AG04449 (cell line): Measurements from ENCODE around the gene CDC42SE2.
"Not testable (repeated sequence)": the region's sequence is repeated elsewhere in the genome, so short reads cannot be mapped to it uniquely, and the experiment has no call there.

Source experiments
- CTCF ChIA-PET: fragments of 350-600 bp; formaldehyde crosslinking; extraction: SDS; loops from one replicate; lab custom pipeline; 2021; ENCODE audit warnings: antibody characterized with exemption; lab: Yijun Ruan, JAX
- POLR2A ChIA-PET: fragments of 400-600, 350-600 bp; formaldehyde crosslinking; extraction: SDS; loops from one replicate; lab custom pipeline; 2020; ENCODE audit warnings: antibody characterized with exemption, inconsistent platforms; lab: Yijun Ruan, JAX
- DNase-seq: peaks from one replicate; pipeline ENCODE4 v3.0.0-alpha.2; 2010; ENCODE audit warnings: low read depth, low spot score
- H3K4me3 ChIP-seq: 2 replicates; pipeline ENCODE4 v1.5.1; 2011; ENCODE audit warnings: low read depth, mild to moderate bottlenecking, control low read depth, low read length
- CTCF ChIP-seq: IDR thresholded peaks from one replicate; pipeline ENCODE4 v1.5.1; 2011; ENCODE audit warnings: mild to moderate bottlenecking, moderate library complexity, low read length, control low read depth, inconsistent platforms; ENCODE audit not compliant: insufficient read depth; ENCODE audit errors: missing control alignments

The CDC42SE2 gene

GRCh38 chr5:131375351-131375750 is 111.5 kb downstream of the CDC42SE2 start:
- no peak for TF ChIP-seq CTCF
- POLR2A ChIA-PET = no interaction called here
- H3K4me3 ChIP-seq = no peak overlapping the region
- CTCF ChIA-PET = no interaction called here
- DNase-seq = no peak

GRCh38 chr5:131377346-131377745 is 113.5 kb downstream of the CDC42SE2 start:
- no peak for TF ChIP-seq CTCF
- no peak for DNase-seq
- no peak overlapping the region for H3K4me3 ChIP-seq
- ChIA-PET CTCF (interaction anchor here (2.4 kb wide), 1 partner anchor 112 kb away, joined by 9 read pairs; no protein-coding TSS in a partner anchor), POLR2A (no interaction called here)

GRCh38 chr5:131377785-131378325 is 114.0 kb downstream of the CDC42SE2 start:
- POLR2A ChIA-PET = no interaction called here
- peak; percentile 28 for DNase-seq
- no peak for TF ChIP-seq CTCF
- CTCF ChIA-PET = interaction anchor here (2.4 kb wide), 1 partner anchor 113 kb away, joined by 9 read pairs; no protein-coding TSS in a partner anchor
- no peak overlapping the region for H3K4me3 ChIP-seq

GRCh38 chr5:131378721-131379541 is 115.1 kb downstream of the CDC42SE2 start:
- ChIA-PET POLR2A (no interaction called here), CTCF (interaction anchor here (1.1 to 2.4 kb wide), 2 partner anchors 10 to 114 kb away, joined by 3 to 9 read pairs; no protein-coding TSS in a partner anchor)
- no peak for TF ChIP-seq CTCF
- DNase-seq = no peak
- H3K4me3 ChIP-seq = no peak overlapping the region

GRCh38 chr5:131379723-131380122 is 115.9 kb downstream of the CDC42SE2 start:
- ChIA-PET CTCF (interaction anchor here (1.1 kb wide), 1 partner anchor 11 kb away, joined by 3 read pairs; no protein-coding TSS in a partner anchor), POLR2A (no interaction called here)
- TF ChIP-seq CTCF = no peak
- H3K4me3 ChIP-seq = no peak overlapping the region
- no peak for DNase-seq

- DNase-seq, POLR2A ChIA-PET, H3K4me3 ChIP-seq: not testable (repeated sequence)
- CTCF ChIA-PET = interaction anchor here (1.1 kb wide), 1 partner anchor 12 kb away, joined by 3 read pairs; no protein-coding TSS in a partner anchor
Measured at GRCh38 chr5:131380238-131380637, 116.4 kb downstream of the CDC42SE2 start.
